Loucy (cell line): ENCODE measurements around the gene ZBED3.

ENCODE experiments used
- H2AFZ ChIP-seq: fragments of 200-600 bp; sonication (generic); 2 replicates; pipeline ENCODE4 v1.6.0; 2016; ENCODE audit warnings: antibody characterized with exemption, mild to moderate bottlenecking, low read length, moderate library complexity
- H3F3A ChIP-seq: fragments of 200-600 bp; 2 replicates; pipeline ENCODE4 v1.6.0; 2016; ENCODE audit warnings: antibody characterized with exemption, low read depth, mild to moderate bottlenecking
- H3K27me3 ChIP-seq: fragments of 200-600 bp; sonication (generic); 2 replicates; pipeline ENCODE4 v1.6.1; 2014; ENCODE audit warnings: low read length, mild to moderate bottlenecking; ENCODE audit not compliant: insufficient read depth, poor library complexity, severe bottlenecking
- H3K36me3 ChIP-seq: fragments of 200-600 bp; sonication (generic); 2 replicates; pipeline ENCODE4 v1.6.1; 2016; ENCODE audit warnings: low read length; ENCODE audit not compliant: insufficient read depth
- H3K4me1 ChIP-seq: fragments of 200-600 bp; sonication (generic); 2 replicates; pipeline ENCODE4 v1.5.1; 2014; ENCODE audit warnings: low read length, mild to moderate bottlenecking; ENCODE audit not compliant: insufficient read depth, poor library complexity, severe bottlenecking
- H3K4me2 ChIP-seq: fragments of 200-600 bp; sonication (generic); 2 replicates; pipeline ENCODE4 v1.6.0; 2014; ENCODE audit warnings: antibody characterized with exemption, low read length, low read depth, mild to moderate bottlenecking; ENCODE audit not compliant: poor library complexity, severe bottlenecking
- H3K4me3 ChIP-seq: fragments of 200-600 bp; sonication (generic); 2 replicates; pipeline ENCODE4 v1.5.1; 2014; ENCODE audit warnings: low read length, mild to moderate bottlenecking, mixed read lengths; ENCODE audit not compliant: poor library complexity, severe bottlenecking
- H3K79me2 ChIP-seq: fragments of 200-600 bp; sonication (generic); 2 replicates; pipeline ENCODE4 v1.6.1; 2014; ENCODE audit warnings: low read length; ENCODE audit not compliant: insufficient read depth
- H3K9ac ChIP-seq: fragments of 200-600 bp; sonication (generic); 2 replicates; pipeline ENCODE4 v1.6.0; 2014; ENCODE audit warnings: mild to moderate bottlenecking, low read depth, low read length, moderate library complexity; ENCODE audit not compliant: poor library complexity, severe bottlenecking
- H3K9me2 ChIP-seq: fragments of 200-600 bp; sonication (generic); replicated peaks from 2 replicates; pipeline ENCODE4 v1.6.1; 2016; ENCODE audit warnings: low read depth, low read length, mixed read lengths
- H3K9me3 ChIP-seq: fragments of 200-600 bp; sonication (generic); 2 replicates; pipeline ENCODE4 v1.6.1; 2014; ENCODE audit warnings: mild to moderate bottlenecking, antibody characterized with exemption, low read length, low read depth; ENCODE audit not compliant: insufficient read depth
- H4K20me1 ChIP-seq: fragments of 200-600 bp; sonication (generic); 2 replicates; pipeline ENCODE4 v1.6.0; 2014; ENCODE audit warnings: antibody characterized with exemption, low read length, mild to moderate bottlenecking; ENCODE audit not compliant: insufficient read depth, poor library complexity, severe bottlenecking
- EZH2phosphoT487 ChIP-seq: fragments of 200-600 bp; IDR thresholded peaks from 2 replicates; pipeline ENCODE4 v1.6.1; 2018; ENCODE audit warnings: antibody characterized with exemption, mild to moderate bottlenecking, moderate library complexity, borderline replicate concordance
- TF ChIP-seq, protein P1 (sequence below): fragments of 200-600 bp; sonication (generic); conservative IDR thresholded peaks from 2 replicates; pipeline ENCODE4 v1.5.1; 2014; ENCODE audit warnings: mild to moderate bottlenecking, antibody characterized with exemption, low read length

ZBED3 gene

DNA sequence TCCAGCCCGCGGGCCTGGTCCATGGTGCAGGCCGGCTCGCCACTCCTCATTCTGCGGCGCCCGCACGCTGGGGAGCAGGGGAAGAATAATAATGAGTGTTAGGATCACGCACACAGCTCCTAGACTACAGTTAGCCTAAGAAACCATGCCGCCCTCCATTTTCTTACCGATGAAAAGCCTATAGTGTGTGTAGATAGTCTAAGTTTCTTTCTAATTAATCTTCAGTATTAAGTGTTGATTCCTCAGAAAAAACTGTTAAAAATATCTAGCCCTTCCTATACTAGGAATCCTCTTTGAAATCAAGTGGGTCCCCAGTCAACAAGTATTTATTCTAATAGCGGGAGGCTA lies 9.3 kb downstream of the ZBED3 start:
- Histone ChIP-seq H3K9me2 (no peaks in the 10 kb centered on the region), H3K9me3 (no peaks in the 10 kb centered on the region), H3K4me3 (no peak overlapping the region), H2AFZ (no peak overlapping the region), H3K9ac (no peak overlapping the region), H3K36me3 (peaks cover 25% of the 10 kb centered on the region; the same call in 1 of the 2 replicates), H4K20me1 (peaks cover 11% of the 10 kb centered on the region), H3K4me2 (no peak overlapping the region), H3K27me3 (no peaks in the 10 kb centered on the region), H3F3A (no peaks in the 10 kb centered on the region), H3K79me2 (peaks cover 14% of the 10 kb centered on the region; the same call in 1 of the 2 replicates), H3K4me1 (no peaks in the 10 kb centered on the region)
- TF ChIP-seq EZH2phosphoT487 = no peak
- TF ChIP-seq, protein P1, sequence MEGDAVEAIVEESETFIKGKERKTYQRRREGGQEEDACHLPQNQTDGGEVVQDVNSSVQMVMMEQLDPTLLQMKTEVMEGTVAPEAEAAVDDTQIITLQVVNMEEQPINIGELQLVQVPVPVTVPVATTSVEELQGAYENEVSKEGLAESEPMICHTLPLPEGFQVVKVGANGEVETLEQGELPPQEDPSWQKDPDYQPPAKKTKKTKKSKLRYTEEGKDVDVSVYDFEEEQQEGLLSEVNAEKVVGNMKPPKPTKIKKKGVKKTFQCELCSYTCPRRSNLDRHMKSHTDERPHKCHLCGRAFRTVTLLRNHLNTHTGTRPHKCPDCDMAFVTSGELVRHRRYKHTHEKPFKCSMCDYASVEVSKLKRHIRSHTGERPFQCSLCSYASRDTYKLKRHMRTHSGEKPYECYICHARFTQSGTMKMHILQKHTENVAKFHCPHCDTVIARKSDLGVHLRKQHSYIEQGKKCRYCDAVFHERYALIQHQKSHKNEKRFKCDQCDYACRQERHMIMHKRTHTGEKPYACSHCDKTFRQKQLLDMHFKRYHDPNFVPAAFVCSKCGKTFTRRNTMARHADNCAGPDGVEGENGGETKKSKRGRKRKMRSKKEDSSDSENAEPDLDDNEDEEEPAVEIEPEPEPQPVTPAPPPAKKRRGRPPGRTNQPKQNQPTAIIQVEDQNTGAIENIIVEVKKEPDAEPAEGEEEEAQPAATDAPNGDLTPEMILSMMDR = no peak

DNA sequence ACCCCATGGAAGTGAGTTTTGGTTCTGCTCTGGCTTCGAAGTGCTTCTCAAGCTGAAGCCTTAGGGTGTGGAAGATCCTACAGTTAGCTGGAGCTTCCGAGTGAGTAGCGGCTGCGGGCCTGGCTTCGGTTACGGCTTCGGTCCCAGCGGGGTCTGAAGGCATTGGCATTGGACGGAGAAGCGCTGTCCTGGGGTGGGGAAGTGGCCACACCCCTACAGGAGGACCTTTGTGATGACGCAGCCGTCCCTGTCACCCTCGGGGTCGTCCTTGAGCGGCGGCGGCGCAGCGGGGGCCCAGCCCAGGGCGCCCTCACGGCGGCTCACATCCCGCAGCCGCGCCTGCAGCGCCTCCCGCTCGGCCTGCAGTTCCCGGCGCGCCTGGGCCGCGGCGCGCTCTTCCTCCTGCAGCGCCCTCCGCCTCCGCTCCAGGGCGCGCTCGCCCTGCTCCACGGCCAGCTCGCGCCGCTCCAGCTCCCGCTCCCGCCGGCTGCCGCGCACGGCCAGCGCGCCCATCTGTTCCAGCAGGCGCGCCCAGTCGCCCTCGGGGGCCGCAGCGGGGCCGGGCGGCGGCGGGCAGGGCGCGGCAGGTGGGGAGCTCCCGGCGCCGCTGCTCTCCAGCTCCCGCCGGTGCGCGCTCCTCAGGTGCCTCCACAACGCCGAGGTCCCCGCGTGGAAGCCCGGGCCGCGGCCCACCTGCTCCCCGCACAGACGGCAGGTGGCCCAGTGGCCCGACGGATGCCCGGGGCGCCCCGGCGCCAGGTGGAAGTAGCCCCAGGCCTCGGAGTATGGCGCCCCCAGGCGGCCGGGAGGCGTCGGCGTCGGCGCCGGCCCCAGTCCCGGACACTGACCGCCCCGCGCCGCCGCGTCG lies 9.9 kb downstream of the ZBED3 start:
- Histone ChIP-seq H3K9me2 (no peaks in the 10 kb centered on the region), H3K4me2 (no peak overlapping the region), H3K79me2 (peaks cover 10% of the 10 kb centered on the region; the same call in 1 of the 2 replicates), H3K9ac (no peak overlapping the region), H3K36me3 (peaks cover 25% of the 10 kb centered on the region; the same call in 1 of the 2 replicates), H3K27me3 (no peaks in the 10 kb centered on the region), H3F3A (no peaks in the 10 kb centered on the region), H3K9me3 (no peaks in the 10 kb centered on the region), H2AFZ (no peak overlapping the region), H3K4me3 (no peak overlapping the region), H3K4me1 (no peaks in the 10 kb centered on the region), H4K20me1 (peaks cover 11% of the 10 kb centered on the region)
- TF ChIP-seq, protein P1 = no peak
- no peak for TF ChIP-seq EZH2phosphoT487

DNA sequence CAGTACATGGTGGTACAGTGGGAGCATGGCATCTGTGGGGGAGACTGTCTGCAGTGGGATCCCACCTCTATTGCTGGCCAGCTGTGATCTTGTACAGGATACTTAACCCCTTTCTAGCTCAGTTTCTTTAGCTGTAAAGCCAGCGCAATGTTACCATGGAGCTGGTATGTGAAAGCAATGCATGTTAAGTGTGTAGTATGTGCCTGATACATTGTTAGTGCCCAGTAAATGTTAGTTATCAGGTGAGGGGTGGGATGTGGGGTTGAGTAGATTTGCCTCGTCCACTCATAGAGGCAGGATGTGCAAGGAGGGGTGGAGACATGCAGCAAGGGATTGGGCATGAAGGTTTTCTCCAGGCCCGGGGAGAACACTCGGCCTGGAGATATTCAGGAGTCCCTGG lies 12.3 kb downstream of the ZBED3 start:
- Histone ChIP-seq H4K20me1 (peaks cover 11% of the 10 kb centered on the region), H3K36me3 (peaks cover 25% of the 10 kb centered on the region; the same call in 1 of the 2 replicates), H3K4me3 (no peak overlapping the region), H3K27me3 (no peaks in the 10 kb centered on the region), H3F3A (no peaks in the 10 kb centered on the region), H3K4me2 (no peak overlapping the region), H2AFZ (no peak overlapping the region), H3K9me2 (no peaks in the 10 kb centered on the region), H3K79me2 (peaks cover 5% of the 10 kb centered on the region; the same call in 1 of the 2 replicates), H3K9me3 (no peaks in the 10 kb centered on the region), H3K4me1 (no peaks in the 10 kb centered on the region), H3K9ac (no peak overlapping the region)
- no peak for TF ChIP-seq EZH2phosphoT487
- TF ChIP-seq, protein P1 = no peak
